BLaER1 treated with 17β-estradiol and CSF1 and Interleukin-3, amounts not matched to agents 10 nM and 100 nM (cell line): ENCODE results near the gene ECHDC1.
A peak's percentile ranks its signal among the peaks of the same experiment; 100 is the strongest.

Experiments
- H3K27ac ChIP-seq, 11 experiments: shearing (Covaris generic); formaldehyde crosslinking; 2 replicates each; pipeline ENCODE4 v1.8.1; 2022
- H3K27me3 ChIP-seq, 11 experiments: shearing (Covaris generic); formaldehyde crosslinking; 2 replicates each; pipeline ENCODE4 v1.8.1; 2022
- H3K36me3 ChIP-seq, 11 experiments: shearing (Covaris generic); formaldehyde crosslinking; 2 replicates each; pipeline ENCODE4 v1.8.1; 2022
- H3K4me1 ChIP-seq, 10 experiments: shearing (Covaris generic); formaldehyde crosslinking; 2 replicates each; pipeline ENCODE4 v1.8.1; 2022
- H3K4me2 ChIP-seq, 11 experiments: shearing (Covaris generic); formaldehyde crosslinking; 2 replicates each; pipeline ENCODE4 v1.8.1; 2022
- H3K4me3 ChIP-seq, 10 experiments: shearing (Covaris generic); formaldehyde crosslinking; 2 replicates each; pipeline ENCODE4 v1.8.1; 2022
- H3K9ac ChIP-seq, 11 experiments: shearing (Covaris generic); formaldehyde crosslinking; 2 replicates each; pipeline ENCODE4 v1.8.1; 2022
- H3K9me3 ChIP-seq, 11 experiments: shearing (Covaris generic); formaldehyde crosslinking; replicated peaks in 1 of 11; 2 replicates each; pipeline ENCODE4 v1.8.1; 2022
- H4K20me1 ChIP-seq, 11 experiments: shearing (Covaris generic); formaldehyde crosslinking; 2 replicates each; pipeline ENCODE4 v1.8.1; 2022
- Cebpa-rat ChIP-seq, 11 experiments: shearing (Covaris generic); IDR thresholded peaks; 2 replicates each; pipeline ENCODE4 v1.8.1; 2022

ECHDC1 gene

GRCh38 chr6:127290391-127291265 is 52.8 kb downstream of the ECHDC1 start:
- Histone ChIP-seq H3K27me3 (no peaks in the 10 kb centered on the region), H3K4me3 (no peak overlapping the region), H4K20me1 (peaks cover 0 to 99% (median 27%) of the 10 kb centered on the region in 11 experiments; a peak in 14 of 22 replicates), H3K36me3 (peaks cover 60 to 96% (median 77%) of the 10 kb centered on the region in 11 experiments), H3K27ac (no peak overlapping the region), H3K9me3 (no peaks in the 10 kb centered on the region), H3K4me2 (no peak overlapping the region), H3K4me1 (no peaks in the 10 kb centered on the region), H3K9ac (no peak overlapping the region)
- TF ChIP-seq Cebpa-rat (IDR thresholded peaks at IDR 0.05), result no peak

- H3K36me3 ChIP-seq, result peaks cover 60 to 96% (median 78%) of the 10 kb centered on the region in 11 experiments
- TF ChIP-seq Cebpa-rat (IDR thresholded peaks at IDR 0.05), result no peak
Measured at GRCh38 chr6:127289934-127290333, 53.5 kb downstream of the ECHDC1 start.

GRCh38 chr6:127288705-127289104 is 54.7 kb downstream of the ECHDC1 start:
- H3K9me3 ChIP-seq, result no peaks in the 10 kb centered on the region
- no peak overlapping the region for H3K4me3 ChIP-seq
- no peaks in the 10 kb centered on the region for H3K4me1 ChIP-seq
- peaks cover 0 to 99% (median 25%) of the 10 kb centered on the region in 11 experiments; a peak in 14 of 22 replicates for H4K20me1 ChIP-seq
- H3K27me3 ChIP-seq, result no peaks in the 10 kb centered on the region
- no peak overlapping the region for H3K9ac ChIP-seq
- no peak overlapping the region for H3K4me2 ChIP-seq
- no peak overlapping the region for H3K27ac ChIP-seq
- TF ChIP-seq Cebpa-rat (IDR thresholded peaks at IDR 0.05), result no peak
- H3K36me3 ChIP-seq, result peaks cover 62 to 96% (median 82%) of the 10 kb centered on the region in 11 experiments

More at GRCh38 chr6:127289934-127290333, 53.5 kb downstream of the ECHDC1 start:
- Histone ChIP-seq H3K4me2 (no peak overlapping the region), H3K27ac (no peak overlapping the region), H3K9ac (no peak overlapping the region), H3K4me3 (no peak overlapping the region), H3K9me3 (no peaks in the 10 kb centered on the region), H3K4me1 (no peaks in the 10 kb centered on the region), H3K27me3 (no peaks in the 10 kb centered on the region), H4K20me1 (peaks cover 0 to 99% (median 27%) of the 10 kb centered on the region in 11 experiments; a peak in 14 of 22 replicates)

DNA sequence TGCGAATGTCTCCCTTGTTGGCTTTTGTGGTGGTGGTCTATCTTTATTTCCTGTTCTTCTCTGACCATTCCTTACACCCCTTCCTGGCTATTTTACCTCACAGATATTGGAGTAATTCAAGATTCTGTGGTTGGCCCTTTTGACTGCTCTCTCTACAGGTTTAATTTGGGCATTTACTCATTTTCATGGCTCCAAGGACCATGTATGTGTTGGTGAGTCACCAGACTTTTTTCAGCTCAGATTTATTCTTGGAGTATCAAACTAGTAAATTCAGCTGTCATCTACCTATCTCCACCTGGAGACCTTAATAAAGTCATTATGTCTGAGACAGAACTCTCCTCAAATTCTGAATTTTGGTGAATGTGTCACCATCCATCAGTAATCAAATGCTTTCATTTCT is 61.2 kb downstream of the ECHDC1 start:
- Histone ChIP-seq H3K4me2 (no peak overlapping the region), H3K27ac (no peak overlapping the region), H3K9me3 (no peaks in the 10 kb centered on the region), H4K20me1 (peaks cover 0 to 100% (median 28%) of the 10 kb centered on the region in 11 experiments; a peak in 16 of 22 replicates), H3K4me1 (peaks cover 0 to 29% (median 0%) of the 10 kb centered on the region in 10 experiments; a peak in 5 of 20 replicates), H3K9ac (no peak overlapping the region), H3K27me3 (no peaks in the 10 kb centered on the region), H3K4me3 (no peak overlapping the region), H3K36me3 (peaks cover 59 to 80% (median 72%) of the 10 kb centered on the region in 11 experiments)
- TF ChIP-seq Cebpa-rat (IDR thresholded peaks at IDR 0.05), result no peak

- Histone ChIP-seq H3K4me3 (no peak overlapping the region), H3K9me3 (no peaks in the 10 kb centered on the region), H3K9ac (0 out of 22 replicates have a peak overlapping the region, but pooled peaks of 1 of the 11 experiments have one; percentile 11), H3K27ac (no peak overlapping the region), H3K4me2 (peak overlapping the region in 2 of 11 experiments; percentile 1 to 24; a peak in 2 of 22 replicates), H3K27me3 (no peaks in the 10 kb centered on the region), H4K20me1 (peaks cover under 1 to 100% (median 44%) of the 10 kb centered on the region in 11 experiments; a peak in 16 of 22 replicates), H3K4me1 (peaks cover 0 to 46% (median 0%) of the 10 kb centered on the region in 10 experiments; a peak in 5 of 20 replicates), H3K36me3 (peaks cover 35 to 57% (median 48%) of the 10 kb centered on the region in 11 experiments)
- TF ChIP-seq Cebpa-rat (IDR thresholded peaks at IDR 0.05), result no peak
Measured at GRCh38 chr6:127279815-127280214, 63.6 kb downstream of the ECHDC1 start.

DNA sequence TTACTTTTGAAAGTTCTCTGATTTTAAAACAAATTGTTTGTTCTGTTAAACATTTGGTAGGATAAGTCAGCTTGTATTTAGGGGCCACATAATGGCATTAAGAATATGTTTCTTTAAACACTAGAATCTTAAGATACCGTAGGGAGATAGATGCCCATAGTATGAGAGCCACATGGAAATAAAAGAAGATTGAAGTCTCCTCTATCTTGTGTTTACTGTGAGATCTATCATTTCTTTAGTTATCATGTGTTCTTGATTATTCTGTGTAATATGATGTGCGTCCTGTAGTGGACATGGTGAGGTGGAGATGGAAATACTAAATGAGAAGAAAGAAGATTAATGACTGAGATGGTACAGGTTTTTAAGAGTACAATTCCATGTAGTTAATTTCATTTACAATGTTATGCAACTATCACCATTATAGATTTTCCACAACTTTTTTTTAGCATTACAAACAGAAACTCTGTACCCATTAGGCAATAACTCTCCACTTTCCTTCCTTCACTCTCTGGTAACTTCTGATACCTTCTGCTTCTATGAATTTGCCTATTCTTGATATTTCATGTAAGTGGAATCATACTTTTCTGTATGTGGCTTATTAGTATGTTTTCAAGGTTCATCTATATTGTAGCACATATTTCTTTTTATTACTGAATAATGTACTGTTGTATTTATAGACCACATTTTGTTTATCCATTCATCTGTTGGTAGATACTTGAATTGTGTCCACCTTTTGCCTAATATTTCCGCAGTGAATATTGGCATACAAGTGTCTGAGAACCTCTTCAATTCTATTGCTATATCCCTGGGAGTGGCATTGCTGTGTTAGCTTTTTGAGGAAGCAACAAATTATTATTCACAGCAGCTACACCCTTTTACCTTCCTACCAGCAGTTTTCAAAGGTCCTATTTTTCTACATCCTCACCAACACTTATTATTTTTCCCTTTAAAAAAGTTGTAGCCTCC is 65.2 kb downstream of the ECHDC1 start:
- peaks cover 0 to 50% (median 0%) of the 10 kb centered on the region in 10 experiments; a peak in 5 of 20 replicates for H3K4me1 ChIP-seq
- H3K9me3 ChIP-seq, result no peaks in the 10 kb centered on the region
- H3K36me3 ChIP-seq, result peaks cover 19 to 41% (median 33%) of the 10 kb centered on the region in 11 experiments
- peaks cover 4 to 100% (median 48%) of the 10 kb centered on the region in 11 experiments; a peak in 16 of 22 replicates for H4K20me1 ChIP-seq
- H3K9ac ChIP-seq, result no peak overlapping the region
- H3K4me3 ChIP-seq, result no peak overlapping the region
- no peaks in the 10 kb centered on the region for H3K27me3 ChIP-seq
- TF ChIP-seq Cebpa-rat (IDR thresholded peaks at IDR 0.05), result no peak
- 0 out of 22 replicates have a peak overlapping the region, but pooled peaks of 2 of the 11 experiments have one; percentile 5 to 14 for H3K4me2 ChIP-seq
- no peak overlapping the region for H3K27ac ChIP-seq

- peaks cover 10 to 100% (median 66%) of the 10 kb centered on the region in 11 experiments; a peak in 19 of 22 replicates for H4K20me1 ChIP-seq
- no peaks in the 10 kb centered on the region for H3K27me3 ChIP-seq
- no peak overlapping the region for H3K4me3 ChIP-seq
- H3K27ac ChIP-seq, result no peak overlapping the region
- 0 out of 22 replicates have a peak overlapping the region, but pooled peaks of 1 of the 11 experiments have one; percentile 6 for H3K4me2 ChIP-seq
- no peaks in the 10 kb centered on the region for H3K9me3 ChIP-seq
- TF ChIP-seq Cebpa-rat (IDR thresholded peaks at IDR 0.05), result no peak
- H3K4me1 ChIP-seq, result peaks cover 0 to 67% (median 2%) of the 10 kb centered on the region in 10 experiments; a peak in 8 of 20 replicates
- peaks cover 1 to 36% (median 15%) of the 10 kb centered on the region in 11 experiments; a peak in 20 of 22 replicates for H3K36me3 ChIP-seq
- no peak overlapping the region for H3K9ac ChIP-seq
Measured at GRCh38 chr6:127276331-127276730, 67.1 kb downstream of the ECHDC1 start.

DNA sequence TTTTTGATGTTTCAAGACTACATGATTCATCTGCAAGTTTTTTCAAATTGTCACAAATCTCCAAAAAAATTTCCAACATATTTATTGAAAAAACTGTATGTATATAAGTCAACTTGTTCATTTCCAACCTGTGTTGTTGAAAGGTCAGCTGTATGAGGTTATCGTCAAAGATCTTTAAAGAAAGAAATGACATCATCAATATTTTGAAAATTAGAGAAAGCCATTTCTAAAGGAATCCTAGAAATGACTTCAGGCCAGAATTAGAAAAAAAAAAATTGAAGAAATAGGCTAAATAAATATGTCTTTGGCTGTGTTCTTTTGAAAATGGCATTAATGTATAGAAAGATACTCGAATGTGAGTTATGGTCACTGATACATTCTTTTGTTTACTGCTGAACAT is 69.9 kb downstream of the ECHDC1 start:
- H4K20me1 ChIP-seq, result peaks cover 17 to 100% (median 69%) of the 10 kb centered on the region in 11 experiments; a peak in 19 of 22 replicates
- no peak overlapping the region for H3K27ac ChIP-seq
- TF ChIP-seq Cebpa-rat (IDR thresholded peaks at IDR 0.05), result no peak
- H3K9me3 ChIP-seq, result no peaks in the 10 kb centered on the region
- H3K27me3 ChIP-seq, result no peaks in the 10 kb centered on the region
- H3K9ac ChIP-seq, result no peak overlapping the region
- H3K36me3 ChIP-seq, result peaks cover 0 to 15% (median 3%) of the 10 kb centered on the region in 11 experiments; a peak in 6 of 22 replicates
- peaks cover 10 to 78% (median 12%) of the 10 kb centered on the region in 10 experiments; a peak in 18 of 20 replicates for H3K4me1 ChIP-seq
- H3K4me2 ChIP-seq, result no peak overlapping the region
- H3K4me3 ChIP-seq, result no peak overlapping the region
